Tibial nerve (tissue), 4 donors: Measurements from ENCODE around the gene RTN3. TPM values are rescaled to one million over a fixed set of nuclear protein-coding genes. Genes with fewer than 3 reads are reported as not detected.

ENCODE experiments used
- DNase-seq, 2 donors: peaks; one replicate each; pipeline ENCODE4 v3.0.0-alpha.2; 2019; ENCODE audit warnings: low spot score in 2 of 2
- H3K27ac ChIP-seq, 4 donors: fragments of 200-600 bp; sonication (generic) in 3 of 4; one replicate each; pipeline ENCODE4 v1.5.1; 2017 to 2019; ENCODE audit warnings: mild to moderate bottlenecking in 1 of 4
- H3K27me3 ChIP-seq, 2 donors: fragments of 200-600 bp; sonication (generic) in 1 of 2; one replicate each; pipeline versions ENCODE4 v1.5.1 to v1.6.0; 2017 to 2019
- H3K36me3 ChIP-seq, 3 donors: fragments of 200-600 bp; sonication (generic); one replicate each; pipeline ENCODE4 v1.5.1; 2018 to 2019
- H3K4me1 ChIP-seq, 4 donors: fragments of 200-600 bp; sonication (generic) in 3 of 4; one replicate each; pipeline ENCODE4 v1.5.1; 2017 to 2019
- H3K4me3 ChIP-seq, 4 donors: fragments of 200-600 bp; sonication (generic) in 3 of 4; one replicate each; pipeline ENCODE4 v1.5.1; 2017 to 2019; ENCODE audit warnings: mild to moderate bottlenecking in 1 of 4, moderate library complexity in 1 of 4
- H3K9me3 ChIP-seq, 4 donors: fragments of 200-600 bp; sonication (generic) in 3 of 4; one replicate each; pipeline ENCODE4 v1.5.1; 2017 to 2019
- CTCF ChIP-seq, 5 experiments: fragments of 200-600 bp in 3 of 5; fragments of 450-650 bp in 2 of 5; sonication (generic) in 3 of 5; IDR thresholded peaks; one replicate each; pipeline ENCODE4 v1.5.1; 2016 to 2019; ENCODE audit warnings: antibody characterized with exemption in 5 of 5, mild to moderate bottlenecking in 3 of 5, moderate library complexity in 2 of 5
- EP300 ChIP-seq, 2 donors: sonication (generic); formaldehyde crosslinking; IDR thresholded peaks; one replicate each; pipeline ENCODE4 v1.6.1; 2017; ENCODE audit warnings: antibody characterized with exemption in 2 of 2, mild to moderate bottlenecking in 1 of 2
- POLR2A ChIP-seq, 2 donors: fragments of 450-650 bp; IDR thresholded peaks; one replicate each; pipeline ENCODE4 v1.6.1; 2017; ENCODE audit warnings: antibody characterized with exemption in 2 of 2, mild to moderate bottlenecking in 2 of 2, moderate library complexity in 2 of 2
- WGBS, 2 donors: methylation state at CpG; one replicate each; pipeline ENCODE4 v1.1.5; 2018; 5-methylcytosine and 5-hydroxymethylcytosine counted together
- total RNA-seq, 4 donors: library from RNA; depleted of rRNA; stranded (reverse); fragments of >200 nt; gene quantifications; one replicate each; pipeline ENCODE4 v1.1.0, GENCODE V29; 2016

Gene RTN3
- total RNA-seq, 4 donors from 2014 or later: 88.8 to 148 (median 116) TPM

GRCh38 chr11:63791495-63792167 lies 110.3 kb downstream of the RTN3 start:
- Histone ChIP-seq H3K4me1 (no peaks in the 10 kb centered on the region), H3K27me3 (no peaks in the 10 kb centered on the region), H3K27ac (no peak overlapping the region), H3K36me3 (no peaks in the 10 kb centered on the region), H3K9me3 (peaks cover 0 to 23% (median 5%) of the 10 kb centered on the region in 4 donors), H3K4me3 (no peak overlapping the region)
- TF ChIP-seq POLR2A (IDR thresholded peaks at IDR 0.05): no peak
- TF ChIP-seq CTCF (IDR thresholded peaks at IDR 0.05): no peak
- no peak for TF ChIP-seq EP300 (IDR thresholded peaks at IDR 0.05)
- 97% methylated on average over 6 of the region's 6 CpGs for WGBS, 2 donors
- no peak for DNase-seq

- no peak overlapping the region for H3K27ac ChIP-seq
- no peak for DNase-seq
- H3K36me3 ChIP-seq: no peaks in the 10 kb centered on the region
- H3K4me1 ChIP-seq: no peaks in the 10 kb centered on the region
- peaks cover 0 to 23% (median 5%) of the 10 kb centered on the region in 4 donors for H3K9me3 ChIP-seq
- no peak overlapping the region for H3K4me3 ChIP-seq
- TF ChIP-seq POLR2A (IDR thresholded peaks at IDR 0.05) (no peak), EP300 (IDR thresholded peaks at IDR 0.05) (no peak), CTCF (IDR thresholded peaks at IDR 0.05) (no peak)
- H3K27me3 ChIP-seq: no peaks in the 10 kb centered on the region
Measured at GRCh38 chr11:63793161-63793560, 111.9 kb downstream of the RTN3 start.

GRCh38 chr11:63795066-63795465 lies 113.8 kb downstream of the RTN3 start:
- H3K4me3 ChIP-seq: no peak overlapping the region
- H3K36me3 ChIP-seq: no peaks in the 10 kb centered on the region
- TF ChIP-seq POLR2A (IDR thresholded peaks at IDR 0.05): no peak
- TF ChIP-seq CTCF (IDR thresholded peaks at IDR 0.05): no peak
- no peak for TF ChIP-seq EP300 (IDR thresholded peaks at IDR 0.05)
- peaks cover 0 to 9% of the 10 kb centered on the region in 2 donors for H3K27me3 ChIP-seq
- no peaks in the 10 kb centered on the region for H3K4me1 ChIP-seq
- WGBS, 2 donors: 81% methylated on average over 11 of the region's 11 CpGs
- no peak for DNase-seq
- H3K9me3 ChIP-seq: peaks cover 0 to 23% (median 5%) of the 10 kb centered on the region in 4 donors
- no peak overlapping the region for H3K27ac ChIP-seq

GRCh38 chr11:63800921-63801320 lies 119.6 kb downstream of the RTN3 start:
- Histone ChIP-seq H3K36me3 (no peaks in the 10 kb centered on the region), H3K4me3 (no peak overlapping the region), H3K4me1 (no peaks in the 10 kb centered on the region), H3K27ac (no peak overlapping the region), H3K27me3 (peaks cover 0 to 9% of the 10 kb centered on the region in 2 donors), H3K9me3 (no peaks in the 10 kb centered on the region)
- WGBS, 2 donors: 91 to 92% methylated on average over 5 of the region's 5 CpGs
- DNase-seq: no peak
- TF ChIP-seq CTCF (IDR thresholded peaks at IDR 0.05) (no peak), POLR2A (IDR thresholded peaks at IDR 0.05) (no peak), EP300 (IDR thresholded peaks at IDR 0.05) (no peak)

GRCh38 chr11:63802637-63803414 lies 121.5 kb downstream of the RTN3 start:
- Histone ChIP-seq H3K36me3 (no peaks in the 10 kb centered on the region), H3K9me3 (no peaks in the 10 kb centered on the region), H3K27ac (no peak overlapping the region), H3K27me3 (peaks cover 0 to 9% of the 10 kb centered on the region in 2 donors), H3K4me1 (no peaks in the 10 kb centered on the region), H3K4me3 (no peak overlapping the region)
- no peak for TF ChIP-seq CTCF (IDR thresholded peaks at IDR 0.05)
- no peak for TF ChIP-seq POLR2A (IDR thresholded peaks at IDR 0.05)
- TF ChIP-seq EP300 (IDR thresholded peaks at IDR 0.05): no peak
- WGBS, 2 donors: 79 to 81% methylated on average over 10 of the region's 10 CpGs
- no peak for DNase-seq
